Right lung (tissue), 5 donors: ENCODE measurements around the gene TMEM11. TPM values are rescaled to one million over a fixed set of nuclear protein-coding genes. Genes with fewer than 3 reads are reported as not detected.
A peak's percentile ranks its signal among the peaks of the same experiment; 100 is the strongest.
"Not testable (repeated sequence)": the region's sequence is repeated elsewhere in the genome, so short reads cannot be mapped to it uniquely, and the experiment has no call there.

ENCODE experiments used
- DNase-seq, 2 donors: peaks; one replicate each; pipeline ENCODE4 v3.0.0-alpha.2; 2013
- polyA plus RNA-seq, 5 donors: library from polyadenylated mRNA; unstranded; fragments of 120-200 nt; gene quantifications; one replicate each; pipeline versions ENCODE4 v1.2.1 to v1.2.3, GENCODE V29; 2013; ENCODE audit warnings: inconsistent platforms in 1 of 5, low replicate concordance in 1 of 5; ENCODE audit not compliant: insufficient read length in 5 of 5, insufficient read depth in 1 of 5

Gene TMEM11
- polyA plus RNA-seq, 5 donors: 17.4 to 25.2 (median 20.7) TPM

DNA sequence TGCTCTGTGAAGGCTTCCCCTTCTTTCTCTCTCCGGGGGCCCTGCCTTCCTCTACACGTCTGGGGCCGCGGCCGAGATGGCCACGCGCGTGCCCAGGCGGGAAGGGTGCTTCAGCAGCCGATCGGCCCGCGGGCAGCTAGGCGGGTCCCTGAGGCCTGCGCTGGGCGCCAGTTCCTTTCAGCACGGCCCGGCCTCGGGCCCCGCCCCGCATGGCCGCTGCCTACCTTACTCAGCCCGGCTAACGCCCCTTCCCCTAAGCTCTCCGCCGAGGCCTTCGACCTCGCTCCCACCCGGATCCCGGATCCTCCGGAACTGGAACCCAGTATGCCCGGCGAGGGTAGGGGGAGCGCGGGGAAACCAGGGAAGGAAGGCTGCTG lies 335 bp downstream of the TMEM11 start:
- no peak for DNase-seq

DNA sequence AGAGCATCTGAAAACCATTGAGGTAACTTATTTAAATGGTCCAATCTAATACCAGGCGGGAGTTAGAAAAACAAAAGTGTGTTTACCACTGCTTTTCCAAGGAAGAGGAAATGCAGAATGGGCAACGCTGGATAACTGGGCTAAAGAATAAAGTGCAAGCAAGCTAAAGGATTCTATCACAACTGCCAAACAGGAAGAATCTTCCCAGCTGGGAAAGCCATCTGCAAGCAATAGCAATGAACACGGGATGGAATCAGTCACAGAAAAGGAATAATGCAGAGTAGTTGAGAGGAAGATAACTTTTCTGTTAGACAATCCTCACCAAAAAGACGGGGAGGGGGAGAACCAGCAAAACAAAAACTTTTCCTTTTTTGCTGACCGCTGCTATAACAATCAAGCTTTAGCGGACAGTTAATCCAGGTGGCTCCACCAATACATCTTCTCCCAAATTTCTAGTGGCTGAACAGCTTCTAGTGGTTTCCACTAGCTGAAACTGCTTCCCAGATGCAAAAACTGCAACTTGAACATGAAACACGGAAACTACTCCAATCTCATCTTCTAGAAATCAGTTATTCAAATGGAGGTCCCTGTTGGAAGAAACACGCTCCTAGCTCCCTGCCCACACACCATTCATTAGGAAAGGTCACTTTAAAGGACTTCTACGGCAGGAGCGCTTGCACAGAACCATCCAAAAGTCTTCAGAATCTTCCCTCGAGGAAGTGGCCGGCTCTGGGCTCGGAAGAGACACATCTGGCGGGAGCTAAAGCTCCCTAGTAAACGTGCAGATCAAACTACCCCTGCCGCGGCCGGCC lies 929 bp downstream of the TMEM11 start:
- peak in 1 of 2 donors; percentile 10 for DNase-seq

DNA sequence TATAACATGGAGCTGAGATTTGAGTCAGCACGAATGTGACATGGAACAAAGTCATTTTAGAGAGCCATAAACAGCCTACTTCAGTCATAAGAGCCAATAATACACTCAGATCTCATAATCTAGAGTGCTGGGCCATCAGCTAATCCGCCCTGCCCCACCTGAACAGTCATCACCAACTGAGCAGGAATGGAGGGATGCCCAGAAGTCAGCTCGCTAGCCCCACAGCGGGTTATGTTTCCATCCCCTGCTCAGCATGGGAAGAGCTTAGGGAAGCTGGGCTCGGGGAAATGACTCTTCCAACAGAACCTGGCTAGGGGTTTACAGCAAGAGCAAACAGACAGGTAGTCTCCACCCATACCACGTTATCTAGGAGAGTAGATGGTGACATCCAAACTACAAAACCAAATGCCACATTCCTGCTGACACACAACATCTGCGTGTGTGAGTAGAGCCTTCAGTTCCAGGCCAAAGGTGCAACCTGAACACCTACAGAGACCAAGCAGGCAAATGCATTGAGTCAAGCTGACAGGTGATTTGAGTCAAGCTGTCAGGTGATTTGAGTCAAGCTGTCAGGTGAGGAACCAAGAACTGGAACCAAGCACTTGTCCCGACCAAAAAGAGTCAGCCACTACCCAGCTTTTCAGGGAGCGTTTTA lies 2.0 kb downstream of the TMEM11 start:
- no peak for DNase-seq

DNA sequence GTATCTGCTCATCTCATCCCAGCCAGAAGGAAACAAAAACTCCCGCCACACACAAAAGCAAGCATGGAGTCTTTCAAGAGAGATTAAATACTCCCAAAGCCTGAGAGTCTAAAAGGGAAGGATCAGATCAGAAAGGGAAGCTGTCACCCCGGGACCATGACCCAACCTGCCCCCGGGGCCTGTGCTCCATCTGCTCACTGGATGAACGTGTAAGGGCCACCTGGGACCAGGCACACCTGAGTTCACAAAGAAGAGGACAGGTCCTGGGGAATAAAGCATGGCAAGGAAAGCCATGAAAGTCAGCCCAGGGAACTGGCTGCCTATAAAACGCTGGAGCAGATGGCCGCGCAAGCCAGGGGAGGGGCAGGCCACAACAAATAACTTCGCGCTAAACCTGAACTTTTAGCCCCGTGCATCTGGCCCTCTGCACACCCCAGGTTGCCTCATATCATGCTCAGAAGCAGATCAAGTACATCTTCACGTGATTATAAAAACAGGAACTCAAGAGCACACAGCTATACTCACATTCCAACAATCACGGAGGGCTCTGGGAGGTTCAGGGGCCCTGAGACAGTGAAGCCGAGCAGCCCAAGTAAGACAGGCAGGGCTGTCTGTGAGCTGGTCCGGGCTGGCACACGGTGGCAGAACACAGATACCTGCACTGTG lies 3.4 kb downstream of the TMEM11 start:
- DNase-seq: no peak

DNA sequence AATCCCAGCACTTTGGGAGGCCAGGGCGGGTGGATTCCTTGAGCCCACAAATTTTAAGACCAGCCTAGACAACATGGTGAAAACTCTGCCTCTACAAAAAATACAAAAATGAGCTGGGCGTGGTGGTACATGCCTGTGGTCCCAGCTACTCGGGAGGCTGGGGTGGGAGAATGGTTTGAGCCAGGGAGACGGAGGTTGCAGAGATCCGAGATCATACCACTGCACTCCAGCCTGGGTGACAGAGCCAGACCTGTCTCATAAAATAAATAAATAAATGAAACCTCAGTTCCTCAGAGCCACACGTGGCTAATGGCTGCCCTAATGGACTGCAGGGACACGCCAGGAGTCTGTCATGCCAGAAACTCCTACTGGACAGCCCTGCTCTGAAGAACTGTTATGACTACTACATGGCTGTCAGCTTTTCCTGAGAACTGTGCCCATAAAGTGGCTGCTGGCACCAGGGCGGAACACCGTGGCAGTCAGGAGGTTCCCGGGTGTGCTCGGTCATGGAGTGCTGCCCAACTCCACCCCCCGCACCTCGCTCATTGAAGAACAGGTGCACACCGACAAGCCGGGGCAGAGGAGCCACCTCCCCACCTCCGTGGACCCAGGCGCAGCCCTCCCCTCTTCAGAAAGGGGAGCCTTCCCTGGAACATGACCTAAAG lies 4.3 kb downstream of the TMEM11 start:
- no peak for DNase-seq

DNA sequence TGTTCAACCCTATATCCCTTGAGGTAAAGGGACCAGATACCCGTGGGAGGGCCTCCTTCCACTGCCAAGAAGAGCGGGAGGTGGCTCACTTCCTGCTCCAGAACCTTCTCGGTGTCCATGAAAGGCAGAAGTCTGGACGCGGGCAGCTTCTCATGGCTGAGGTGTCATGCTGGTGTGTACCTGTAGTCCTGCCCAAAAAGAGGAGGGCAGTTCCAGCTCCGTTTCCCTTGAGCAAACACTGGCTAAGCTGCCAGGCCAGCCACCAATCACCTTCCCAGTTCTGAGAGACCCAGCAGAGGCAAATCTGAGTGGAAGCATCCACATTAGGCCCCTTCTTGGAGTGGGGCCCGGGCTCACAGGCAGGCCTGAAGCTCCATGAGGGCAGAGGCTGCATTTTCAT lies 5.6 kb downstream of the TMEM11 start:
- DNase-seq: no peak

DNA sequence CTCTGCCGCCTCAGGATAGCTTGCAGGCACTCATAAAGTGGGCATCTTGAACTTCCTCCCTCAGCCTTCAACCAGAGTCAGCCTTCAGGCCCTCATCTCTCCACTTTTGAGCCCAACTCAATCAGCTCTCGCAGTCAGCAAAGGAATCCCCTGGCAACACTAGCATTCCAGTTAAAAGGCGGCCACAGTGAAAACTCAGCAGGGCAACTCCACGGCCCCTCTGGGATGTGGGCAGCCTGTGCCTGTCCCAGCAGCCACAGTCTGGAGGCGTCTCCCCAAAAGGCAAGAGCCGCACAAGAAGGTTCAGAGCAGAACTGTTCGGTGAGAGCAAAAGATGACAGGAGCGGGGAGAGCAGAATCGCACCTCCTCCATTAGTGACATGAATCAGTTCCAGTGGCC lies 9.0 kb downstream of the TMEM11 start:
- no peak for DNase-seq

DNA sequence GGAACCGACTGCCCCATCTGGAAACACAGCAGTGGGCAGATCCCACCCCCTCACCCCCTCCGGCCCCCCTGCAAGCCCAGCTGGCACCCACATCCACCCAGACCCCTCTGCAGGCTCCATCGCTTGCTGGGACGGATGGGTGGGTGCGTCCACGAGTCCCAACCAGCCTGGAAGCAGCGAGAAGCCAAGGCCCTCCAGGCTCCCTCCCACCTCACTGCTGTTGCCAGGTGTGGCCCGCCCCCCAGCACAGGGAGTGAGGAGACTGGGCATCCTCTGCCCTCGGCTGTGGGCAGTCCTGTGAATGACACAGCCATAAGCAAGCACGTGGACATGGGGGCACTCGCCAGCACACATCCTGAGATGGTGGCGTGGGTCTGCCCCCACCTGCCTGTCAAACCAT lies 11.4 kb downstream of the TMEM11 start:
- no peak for DNase-seq

DNA sequence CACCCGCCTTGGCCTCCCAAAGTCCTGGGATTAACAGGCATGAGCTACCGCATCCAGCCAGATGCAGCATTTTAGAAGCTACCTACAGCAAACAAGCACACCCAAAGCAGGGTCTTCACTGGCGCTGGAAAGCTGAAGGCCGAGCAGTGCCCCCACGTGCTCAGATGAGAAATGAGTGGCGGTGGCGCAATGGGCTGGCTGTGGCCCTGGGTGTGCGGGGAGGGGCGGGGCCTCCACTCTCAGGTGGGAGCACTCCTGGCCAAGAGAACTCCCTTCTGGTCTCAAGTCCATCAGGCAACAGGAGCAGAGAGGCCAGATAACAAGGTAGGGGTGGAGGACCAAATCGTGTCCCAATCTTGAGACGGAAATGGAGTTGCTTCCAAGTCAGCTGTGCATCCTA lies 12.1 kb downstream of the TMEM11 start:
- no peak for DNase-seq

DNA sequence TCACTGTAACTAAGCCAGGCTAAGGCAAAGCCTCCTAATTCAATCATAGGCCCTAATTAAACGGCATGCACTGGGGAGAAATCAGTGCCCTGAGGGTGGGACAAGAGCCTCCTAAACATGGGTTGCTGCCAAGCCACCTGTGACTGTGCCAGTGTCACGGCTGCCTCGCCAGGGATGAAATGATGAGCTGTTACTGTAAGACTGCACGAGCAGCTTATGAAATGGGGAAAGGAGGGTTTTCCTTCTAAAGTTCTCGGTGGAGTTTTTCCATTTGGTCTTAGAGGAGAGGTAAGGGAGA lies 12.7 kb downstream of the TMEM11 start:
- no peak for DNase-seq

DNA sequence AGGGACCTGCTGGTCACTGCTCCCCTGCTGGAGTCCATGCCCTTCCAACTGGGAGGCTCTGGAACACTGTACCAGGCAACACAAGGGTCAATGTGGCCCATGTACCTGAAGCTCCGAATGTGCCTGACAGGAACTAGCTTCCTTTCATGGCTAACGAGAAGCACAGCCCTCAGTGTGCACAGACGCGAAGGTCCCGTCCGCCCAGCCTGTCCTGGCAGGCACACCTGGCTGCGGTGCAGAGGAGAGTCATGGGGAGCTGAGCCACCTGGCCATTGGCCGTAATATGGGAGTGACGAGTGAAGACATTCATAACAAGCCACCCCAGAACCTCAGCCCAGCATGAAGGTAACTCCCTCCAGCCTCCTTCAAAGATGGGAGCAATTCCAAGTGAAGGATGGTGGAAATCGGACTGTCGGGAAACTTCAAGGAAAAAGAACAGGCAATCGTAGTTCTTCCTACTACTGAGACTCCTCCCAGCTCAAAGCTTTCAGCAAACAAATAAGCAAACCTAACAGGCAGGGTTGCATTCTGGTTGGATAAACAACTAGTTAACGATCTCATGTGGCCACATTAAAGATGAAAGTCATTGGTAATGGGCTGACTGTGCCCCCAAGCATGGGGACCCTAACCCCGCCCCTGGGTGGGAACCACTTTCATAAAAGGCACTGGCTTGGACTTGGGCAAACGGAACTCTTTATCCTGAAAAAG lies 13.2 kb downstream of the TMEM11 start:
- no peak for DNase-seq

DNA sequence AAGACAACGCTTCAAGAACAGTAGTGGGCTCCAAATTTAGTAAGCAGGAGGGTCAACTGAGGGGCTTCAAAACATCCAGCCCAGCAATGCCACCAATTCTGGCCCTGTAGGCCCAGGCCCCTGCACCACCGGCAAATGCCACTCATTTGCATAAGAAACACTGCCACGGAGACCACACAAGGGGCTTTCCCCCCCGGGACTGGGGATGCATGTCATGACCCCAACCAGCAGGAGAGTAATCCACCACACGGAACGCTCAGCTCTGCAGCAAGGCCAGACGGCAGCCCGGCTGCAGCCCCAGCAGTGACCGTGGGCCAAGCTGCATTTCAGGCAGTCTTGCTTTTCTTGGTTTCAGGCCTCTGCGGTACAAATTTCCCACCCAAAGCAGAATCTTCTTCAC lies 14.1 kb downstream of the TMEM11 start:
- no peak for DNase-seq

DNA sequence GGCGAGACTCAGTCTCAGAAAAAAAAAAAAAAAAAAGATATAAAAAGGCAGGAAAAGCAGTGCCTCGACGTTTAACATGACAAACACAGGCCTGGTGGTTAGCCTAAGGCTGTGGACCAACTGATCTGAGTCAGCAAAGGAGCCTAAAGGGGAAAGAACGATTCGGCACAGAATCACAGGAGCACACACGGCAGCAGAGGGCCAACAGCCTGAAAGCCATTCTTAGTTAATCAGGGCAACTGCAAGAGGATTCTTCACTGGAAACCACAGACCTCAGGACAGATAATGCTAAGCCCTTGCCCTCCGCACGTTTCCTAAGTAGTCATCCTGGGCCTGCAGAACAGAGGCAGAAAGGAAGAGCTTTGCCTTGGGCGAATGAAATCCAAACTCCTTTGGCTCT lies 14.7 kb downstream of the TMEM11 start:
- DNase-seq: no peak

DNA sequence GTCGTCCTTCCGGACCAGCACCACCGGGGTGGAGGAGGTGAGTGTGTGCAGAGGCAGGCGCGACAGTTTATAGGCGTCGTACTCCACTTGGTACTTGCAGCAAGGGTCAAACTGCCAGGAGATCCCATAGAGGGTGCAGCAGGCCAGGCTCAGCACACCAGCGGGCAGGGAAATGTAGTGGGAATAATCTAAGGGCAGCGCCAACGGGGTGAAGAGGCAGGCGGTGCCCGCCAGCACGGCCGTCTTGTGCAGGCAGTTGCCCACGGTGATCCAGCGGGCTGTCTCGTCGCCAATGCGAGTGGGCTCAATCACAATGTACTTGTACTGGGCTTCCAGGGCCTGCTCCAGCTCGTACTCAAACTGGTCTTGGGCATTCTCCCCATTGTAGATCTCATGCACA lies 15.6 kb downstream of the TMEM11 start:
- no peak for DNase-seq

DNA sequence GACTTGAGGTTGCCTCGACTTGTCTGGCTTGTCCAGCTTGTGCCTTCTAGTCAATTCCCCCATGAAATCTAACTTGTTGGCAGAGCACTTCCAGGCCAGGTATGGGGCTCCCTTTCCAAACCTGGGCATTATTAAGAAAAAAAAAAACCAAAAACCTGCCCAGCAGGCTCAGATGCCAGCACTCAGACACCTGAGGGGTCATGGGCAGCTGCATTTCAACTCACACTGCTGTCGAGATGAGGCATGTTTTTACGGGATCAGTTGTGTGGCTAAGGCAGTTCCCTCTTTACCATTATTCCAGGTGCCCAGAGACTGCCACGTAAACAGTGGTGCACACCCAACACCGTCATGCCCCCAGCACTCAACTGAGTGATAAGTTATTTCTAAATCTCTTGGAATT lies 17.8 kb downstream of the TMEM11 start:
- no peak for DNase-seq

DNA sequence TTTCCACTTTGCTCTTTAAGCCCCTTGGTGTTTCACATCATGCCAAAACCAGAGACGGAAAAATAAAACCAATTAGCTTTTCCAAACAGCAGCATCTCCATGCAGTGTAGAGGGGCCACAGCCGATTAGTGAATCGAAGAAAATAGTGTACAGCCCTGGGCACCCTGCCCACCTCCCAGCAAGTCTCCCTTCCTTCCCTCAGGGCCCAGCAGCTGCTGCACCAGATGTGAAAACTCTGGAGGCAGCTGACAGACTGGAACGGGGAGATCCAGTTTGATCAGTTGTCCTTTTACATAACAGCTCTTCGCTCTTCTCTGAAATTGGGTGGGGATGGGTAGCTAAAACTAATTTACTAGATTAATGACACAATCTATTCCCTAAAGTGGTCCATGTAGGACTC lies 19.3 kb downstream of the TMEM11 start:
- peak; percentile 58 to 67 for DNase-seq

DNA sequence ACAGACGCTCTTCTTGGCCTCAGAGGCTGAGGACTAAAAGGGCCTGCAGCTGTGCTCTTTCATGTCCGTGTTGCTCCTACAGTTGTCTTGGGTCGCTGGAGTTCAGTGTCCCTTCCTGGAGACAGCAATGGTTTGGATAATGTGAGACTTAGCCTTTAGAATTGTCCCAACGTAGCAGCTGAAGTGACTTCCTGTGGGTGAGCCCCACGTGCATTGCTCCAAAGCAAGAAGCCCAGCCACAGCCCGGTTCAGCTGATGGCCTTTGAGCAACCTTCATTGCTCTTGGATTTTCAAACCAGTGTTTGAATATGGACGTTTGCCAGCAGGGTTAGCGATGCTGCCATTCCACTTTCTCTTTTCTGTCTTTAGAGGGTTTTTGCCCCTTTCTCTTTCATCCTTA lies 19.7 kb downstream of the TMEM11 start:
- DNase-seq: no peak

DNA sequence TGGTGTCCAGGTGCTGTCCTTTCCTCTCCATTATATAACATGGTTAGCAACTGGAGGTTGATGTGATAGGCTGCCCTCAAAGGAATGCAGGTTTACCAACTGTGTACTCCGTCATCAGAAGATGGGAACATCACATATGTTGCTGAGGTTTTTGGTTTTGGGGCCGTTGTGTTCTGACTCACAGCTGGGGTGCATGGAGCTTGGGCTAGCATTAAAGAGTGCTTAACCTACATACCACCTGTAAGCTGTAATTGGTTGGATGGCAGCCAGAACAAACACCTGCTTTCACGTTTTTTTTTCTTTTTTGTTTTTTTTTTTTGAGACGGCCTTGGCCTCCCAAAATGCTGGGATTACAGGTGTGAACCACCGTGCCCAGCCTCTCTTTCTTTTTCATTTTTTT lies 20.9 kb downstream of the TMEM11 start:
- no peak for DNase-seq

DNA sequence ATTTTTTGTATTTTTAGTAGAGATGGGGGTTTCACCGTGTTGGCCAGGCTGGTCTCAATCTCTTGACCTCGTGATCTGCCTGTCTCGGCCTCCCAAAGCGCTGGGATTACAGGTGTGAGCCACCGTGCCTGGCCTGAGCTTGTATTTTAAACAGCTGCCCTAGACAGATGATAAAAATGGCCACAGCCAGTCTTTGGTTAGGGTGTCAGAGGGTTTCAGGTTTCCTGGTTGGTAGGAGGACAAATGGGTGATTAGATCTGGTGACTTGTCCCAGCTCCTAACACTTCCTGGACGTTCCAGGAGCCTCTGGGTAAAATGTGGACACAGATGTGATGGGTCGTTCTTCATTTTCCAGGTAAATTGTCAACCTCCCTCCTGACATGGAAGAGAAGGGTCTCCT lies 21.5 kb downstream of the TMEM11 start:
- DNase-seq: not testable (repeated sequence)

DNA sequence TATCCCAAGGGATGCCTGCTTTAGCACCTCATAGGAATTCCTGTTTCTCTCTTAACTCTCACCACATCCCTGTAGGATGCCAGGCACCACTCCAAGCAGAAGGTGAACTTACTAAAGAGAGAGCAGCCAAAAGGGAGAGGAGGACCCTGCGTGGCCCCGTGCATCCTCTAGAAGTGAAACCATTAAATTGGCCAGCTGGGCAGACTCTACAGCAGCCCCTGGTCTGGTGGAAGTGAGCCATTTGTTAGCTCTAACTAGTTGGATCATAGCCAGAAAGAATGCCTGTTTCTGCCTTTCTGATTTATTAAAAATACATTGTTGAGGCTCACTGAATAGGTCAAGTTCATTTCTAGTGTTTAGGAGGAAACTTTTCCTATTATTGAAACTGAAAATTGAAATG lies 22.3 kb downstream of the TMEM11 start:
- DNase-seq: peak in 1 of 2 donors; percentile 6

DNA sequence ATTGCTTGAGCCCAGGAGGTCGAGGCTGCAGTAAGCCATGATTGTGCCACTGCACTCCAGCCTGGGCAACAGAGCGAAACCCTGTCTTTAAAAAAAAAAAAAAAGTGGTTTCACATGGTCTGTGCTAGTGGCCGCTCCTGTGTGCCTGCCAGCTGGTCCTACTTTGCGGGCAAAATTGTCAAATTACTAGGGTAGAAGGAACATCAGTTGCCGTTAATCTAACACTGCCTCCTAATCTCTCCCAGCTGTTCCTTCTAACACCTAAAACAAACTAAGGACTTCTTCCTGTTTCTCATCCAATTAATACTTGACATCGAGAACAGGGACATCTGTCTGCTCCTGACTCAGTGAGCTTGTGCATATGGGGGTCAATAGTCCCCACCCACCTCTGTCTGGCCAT lies 23.9 kb downstream of the TMEM11 start:
- DNase-seq: no peak

DNA sequence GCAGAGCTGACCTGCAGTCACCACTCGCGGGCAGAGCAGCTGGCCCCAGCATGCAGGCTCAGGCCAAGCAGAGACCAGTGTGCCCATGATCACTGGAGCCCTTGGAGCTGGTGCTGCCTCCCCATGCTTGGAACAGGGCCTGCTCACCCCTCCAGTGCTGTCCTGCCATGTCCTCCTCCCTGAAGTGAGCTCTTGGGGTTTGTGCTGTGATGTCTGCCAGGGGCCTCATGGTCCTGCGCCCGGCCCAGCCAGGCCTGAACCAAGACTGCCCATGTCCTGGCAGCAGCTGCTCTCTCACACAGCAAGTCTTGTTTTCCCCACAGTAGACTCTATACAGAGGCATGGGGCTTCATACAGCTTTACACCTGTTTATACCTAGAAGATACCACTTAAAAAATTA lies 24.6 kb downstream of the TMEM11 start:
- no peak for DNase-seq
